K562 (cell line): ENCODE data around the gene PRSS21. TPM values are rescaled to one million over a fixed set of nuclear protein-coding genes. Genes with fewer than 3 reads are reported as not detected.
A peak's percentile ranks its signal among the peaks of the same experiment; 100 is the strongest.

Experiments used
- C11orf30 ChIP-seq: fragments of 450-650 bp; IDR thresholded peaks from 2 replicates; pipeline ENCODE4 v1.6.1; 2016; ENCODE audit warnings: low read depth, mild to moderate bottlenecking
- CBX2 ChIP-seq: fragments of 200-600 bp; sonication (generic); IDR thresholded peaks from one replicate; pipeline ENCODE4 v1.6.1; 2012; ENCODE audit warnings: mild to moderate bottlenecking, low read length, inconsistent platforms; ENCODE audit not compliant: insufficient read depth, poor library complexity, severe bottlenecking
- DDX20 ChIP-seq: fragments of 450-650 bp; IDR thresholded peaks from 2 replicates; pipeline ENCODE4 v1.6.1; 2016; ENCODE audit warnings: missing genetic modification characterization, low read depth, mild to moderate bottlenecking, missing compliant biosample characterization, moderate library complexity
- GATAD2B ChIP-seq: fragments of 450-650 bp; IDR thresholded peaks from 2 replicates; pipeline ENCODE4 v1.6.1; 2017; ENCODE audit warnings: mild to moderate bottlenecking, borderline replicate concordance
- GTF2A2 ChIP-seq: IDR thresholded peaks from 2 replicates; pipeline ENCODE4 v1.6.1; 2016; ENCODE audit warnings: mild to moderate bottlenecking, missing genetic modification characterization, missing compliant biosample characterization
- KAT8 ChIP-seq: fragments of 450-650 bp; IDR thresholded peaks from 2 replicates; pipeline ENCODE4 v1.6.1; 2016; ENCODE audit warnings: low read depth, mild to moderate bottlenecking
- KDM5B ChIP-seq: fragments of 200-600 bp; sonication (generic); IDR thresholded peaks from 2 replicates; pipeline ENCODE4 v1.6.1; 2012; ENCODE audit warnings: low read depth, mild to moderate bottlenecking, moderate library complexity, low read length, control low read depth, inconsistent platforms; ENCODE audit not compliant: insufficient replicate concordance
- MAFF ChIP-seq: IDR thresholded peaks from 2 replicates; pipeline ENCODE4 v1.6.1; 2012; ENCODE audit warnings: low read length, improper control_type of control experiment
- MBD2 ChIP-seq: sonication (generic); IDR thresholded peaks from 2 replicates; pipeline ENCODE4 v1.6.1; 2016; ENCODE audit warnings: low read depth, borderline replicate concordance
- MNT ChIP-seq, 2 experiments: fragments of 450-650 bp; conservative IDR thresholded peaks; 2 replicates each; pipeline ENCODE4 v1.6.1; 2017; ENCODE audit warnings: mild to moderate bottlenecking in 2 of 2, moderate library complexity in 2 of 2
- POLR2G ChIP-seq: fragments of 200-400 bp; formaldehyde crosslinking; IDR thresholded peaks from 2 replicates; pipeline ENCODE4 v1.6.1; 2017; ENCODE audit warnings: low read depth, mild to moderate bottlenecking, antibody characterized with exemption, low read length, moderate library complexity
- RBM25 ChIP-seq: fragments of 200-400 bp; formaldehyde crosslinking; IDR thresholded peaks from 2 replicates; pipeline ENCODE4 v1.6.1; 2018; ENCODE audit warnings: low read length, low read depth, moderate library complexity; ENCODE audit not compliant: severe bottlenecking
- SAP30 ChIP-seq: fragments of 200-600 bp; sonication (generic); IDR thresholded peaks from 2 replicates; pipeline ENCODE4 v1.6.1; 2012; ENCODE audit warnings: borderline replicate concordance, low read depth, mild to moderate bottlenecking, moderate library complexity, low read length, control low read depth, inconsistent platforms; ENCODE audit not compliant: insufficient read depth, poor library complexity, severe bottlenecking
- STAT5A ChIP-seq: IDR thresholded peaks from 2 replicates; pipeline ENCODE4 v1.6.1; 2012; ENCODE audit warnings: low read length, inconsistent platforms, borderline replicate concordance
- TAF15 ChIP-seq: fragments of 200-400 bp; formaldehyde crosslinking; IDR thresholded peaks from 2 replicates; pipeline ENCODE4 v1.6.1; 2017; ENCODE audit warnings: mild to moderate bottlenecking, low read depth, low read length, moderate library complexity
- TFE3 ChIP-seq: fragments of 450-650 bp; formaldehyde crosslinking; IDR thresholded peaks from 2 replicates; pipeline ENCODE4 v1.4.0; 2020; ENCODE audit warnings: mild to moderate bottlenecking, mixed read lengths
- XRCC5 ChIP-seq: fragments of 200-400 bp; formaldehyde crosslinking; IDR thresholded peaks from 2 replicates; pipeline ENCODE4 v1.6.1; 2017; ENCODE audit warnings: low read depth, mild to moderate bottlenecking, low read length
- ZBTB26 ChIP-seq: fragments of 450-650 bp; formaldehyde crosslinking; IDR thresholded peaks from 2 replicates; pipeline ENCODE4 v1.4.0; 2022; ENCODE audit warnings: missing genetic modification characterization
- ZBTB5 ChIP-seq: fragments of 450-650 bp; IDR thresholded peaks from 2 replicates; pipeline ENCODE4 v1.6.1; 2017; ENCODE audit warnings: antibody characterized with exemption
- ZKSCAN8 ChIP-seq: fragments of 200-800 bp; sonication (Bioruptor generic); IDR thresholded peaks from 2 replicates; pipeline ENCODE4 v1.6.1; 2016; ENCODE audit warnings: missing genetic modification characterization, missing compliant biosample characterization
- ZNF146 ChIP-seq: IDR thresholded peaks from one replicate; pipeline ENCODE4 v1.6.1; 2018; ENCODE audit warnings: missing compliant biosample characterization; ENCODE audit not compliant: unreplicated experiment
- ZNF764 ChIP-seq: fragments of 250-450 bp; sonication (Bioruptor Pico); IDR thresholded peaks from 2 replicates; pipeline ENCODE4 v1.4.0; 2020; ENCODE audit warnings: low read depth, mild to moderate bottlenecking, moderate library complexity
- polyA plus RNA-seq, 8 experiments: library from polyadenylated mRNA; depleted of rRNA in 4 of 8; stranded (reverse) in 5 of 8; unstranded in 3 of 8; fragments of >200 nt; fragmentation: Nextera tagmentation in 2 of 8; fragmentation: Illumina TruSeq in 1 of 8; extraction: Ambion mirVana in 2 of 8; extraction: Trizol in 1 of 8; gene quantifications; 2 replicates each; pipeline versions ENCODE4 v1.2.1 to v1.2.3, GENCODE V29; 2011 to 2014; ENCODE audit warnings: inconsistent platforms in 1 of 8, missing spikeins in 1 of 8
- total RNA-seq, 7 experiments: library from RNA; depleted of rRNA in 6 of 7; stranded (reverse); fragments of >200 nt in 6 of 7; fragmentation: Illumina TruSeq in 2 of 7; extraction: Trizol in 2 of 7; gene quantifications; 2 replicates each; pipeline versions ENCODE4 v1.2.1 to v1.2.3, GENCODE V29; 2011 to 2021; ENCODE audit warnings: low replicate concordance in 1 of 7

The PRSS21 gene
- total and polyA plus RNA-seq, 9 of the 15 experiments (the other 6 are each of a cell fraction or from before 2014, with no cell fraction given): 12.1 to 121 (median 61.3) TPM

GRCh38 chr16:2842340-2843000, 25.4 kb downstream of the PRSS21 start (continued):
- no peak for TF ChIP-seq ZBTB5
- no peak for TF ChIP-seq ZNF764
- no peak for TF ChIP-seq KDM5B
- TF ChIP-seq ZKSCAN8 (CRISPR knock-in tag): no peak
- no peak for TF ChIP-seq RBM25
- TF ChIP-seq ZNF146 (CRISPR knock-in tag): no peak
- no peak for TF ChIP-seq GTF2A2 (tag)
- TF ChIP-seq GATAD2B: peak; percentile 40; the same call in 1 of the 2 replicates
- peak; percentile 32; the same call in 1 of the 2 replicates for TF ChIP-seq C11orf30
- TF ChIP-seq MAFF: no peak
- no peak for TF ChIP-seq DDX20
- TF ChIP-seq TFE3 (CRISPR knock-in tag): no peak
- no peak for TF ChIP-seq SAP30
- no peak for TF ChIP-seq MNT (conservative IDR thresholded peaks at IDR 0.05)
- TF ChIP-seq ZBTB26 (CRISPR knock-in tag): no peak
- no peak; the same call in 1 of the 2 replicates for TF ChIP-seq XRCC5
- no peak for TF ChIP-seq MBD2
- no peak for TF ChIP-seq TAF15
- no peak for TF ChIP-seq STAT5A
- TF ChIP-seq KAT8: no peak
- no peak for TF ChIP-seq CBX2
- peak; percentile 57 for TF ChIP-seq POLR2G
